Epithelial cell of proximal tubule (primary cell): ENCODE results near the gene SLC44A3. TPM values are rescaled to one million over a fixed set of nuclear protein-coding genes. Genes with fewer than 3 reads are reported as not detected.

ENCODE experiments used
- DNase-seq: peaks from one replicate; pipeline ENCODE4 v3.0.0-alpha.2; 2011; ENCODE audit warnings: low read depth
- H3K4me3 ChIP-seq: 2 replicates; pipeline ENCODE4 v1.5.1; 2011; ENCODE audit warnings: low read depth, mild to moderate bottlenecking, low read length
- total RNA-seq: library from RNA; depleted of rRNA; stranded (reverse); fragments of >200 nt; gene quantifications from 2 replicates; pipeline ENCODE4 v1.2.3, GENCODE V29; 2015
- TF ChIP-seq, protein P1 (sequence below): conservative IDR thresholded peaks from 2 replicates; pipeline ENCODE4 v1.5.1; 2012; ENCODE audit warnings: low read depth, mild to moderate bottlenecking, low read length

SLC44A3 gene
- total RNA-seq, 1 donor from 2014 or later = 24.3 TPM

DNA sequence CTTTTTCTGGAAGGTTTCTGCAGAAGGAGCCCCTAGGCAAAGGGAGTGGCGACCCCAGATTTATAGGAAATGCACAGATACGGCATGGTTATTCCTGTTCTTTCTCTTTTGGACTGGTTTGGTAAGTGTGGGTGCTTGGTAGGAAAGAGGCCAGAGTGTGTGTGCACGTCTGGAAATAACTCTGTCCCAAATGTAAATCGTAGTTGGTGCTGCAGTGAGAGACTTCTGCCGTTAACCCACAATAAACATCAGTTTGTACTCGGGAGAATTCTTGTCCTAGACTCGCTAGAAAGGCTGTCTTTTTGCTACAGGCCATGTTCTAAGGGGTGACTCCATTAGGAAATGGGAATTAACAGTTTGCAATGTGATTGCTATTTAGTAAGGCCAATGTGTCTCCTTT lies 779 bp downstream of the SLC44A3 start:
- H3K4me3 ChIP-seq = peak overlapping the region; percentile 87
- TF ChIP-seq, protein P1, sequence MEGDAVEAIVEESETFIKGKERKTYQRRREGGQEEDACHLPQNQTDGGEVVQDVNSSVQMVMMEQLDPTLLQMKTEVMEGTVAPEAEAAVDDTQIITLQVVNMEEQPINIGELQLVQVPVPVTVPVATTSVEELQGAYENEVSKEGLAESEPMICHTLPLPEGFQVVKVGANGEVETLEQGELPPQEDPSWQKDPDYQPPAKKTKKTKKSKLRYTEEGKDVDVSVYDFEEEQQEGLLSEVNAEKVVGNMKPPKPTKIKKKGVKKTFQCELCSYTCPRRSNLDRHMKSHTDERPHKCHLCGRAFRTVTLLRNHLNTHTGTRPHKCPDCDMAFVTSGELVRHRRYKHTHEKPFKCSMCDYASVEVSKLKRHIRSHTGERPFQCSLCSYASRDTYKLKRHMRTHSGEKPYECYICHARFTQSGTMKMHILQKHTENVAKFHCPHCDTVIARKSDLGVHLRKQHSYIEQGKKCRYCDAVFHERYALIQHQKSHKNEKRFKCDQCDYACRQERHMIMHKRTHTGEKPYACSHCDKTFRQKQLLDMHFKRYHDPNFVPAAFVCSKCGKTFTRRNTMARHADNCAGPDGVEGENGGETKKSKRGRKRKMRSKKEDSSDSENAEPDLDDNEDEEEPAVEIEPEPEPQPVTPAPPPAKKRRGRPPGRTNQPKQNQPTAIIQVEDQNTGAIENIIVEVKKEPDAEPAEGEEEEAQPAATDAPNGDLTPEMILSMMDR = no peak
- DNase-seq = no peak

GRCh38 chr1:94821636-94822305 lies 1.6 kb downstream of the SLC44A3 start:
- DNase-seq = peak; percentile 70
- peak overlapping the region; percentile 87 for H3K4me3 ChIP-seq
- TF ChIP-seq, protein P1 = no peak

DNA sequence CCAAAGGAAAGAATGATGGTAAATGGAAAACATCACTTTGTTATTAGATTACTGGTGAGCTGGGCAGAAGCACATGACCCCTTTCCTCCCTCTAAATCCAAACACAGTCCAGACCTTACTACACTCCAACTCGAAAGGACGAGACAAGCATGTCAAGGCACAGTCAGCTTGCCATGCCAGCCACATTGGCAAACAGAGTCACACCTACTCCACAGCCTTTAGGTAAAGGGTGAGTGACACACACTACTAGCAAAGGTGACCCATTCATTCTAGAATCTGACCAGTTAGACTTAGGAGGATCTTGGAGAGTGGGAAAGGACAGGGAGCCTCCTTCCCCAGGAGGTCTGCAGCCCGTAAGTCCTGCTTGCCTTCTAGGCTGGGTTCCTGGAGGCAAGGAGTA lies 3.0 kb downstream of the SLC44A3 start:
- TF ChIP-seq, protein P1 = no peak
- H3K4me3 ChIP-seq = no peak overlapping the region
- DNase-seq = no peak

DNA sequence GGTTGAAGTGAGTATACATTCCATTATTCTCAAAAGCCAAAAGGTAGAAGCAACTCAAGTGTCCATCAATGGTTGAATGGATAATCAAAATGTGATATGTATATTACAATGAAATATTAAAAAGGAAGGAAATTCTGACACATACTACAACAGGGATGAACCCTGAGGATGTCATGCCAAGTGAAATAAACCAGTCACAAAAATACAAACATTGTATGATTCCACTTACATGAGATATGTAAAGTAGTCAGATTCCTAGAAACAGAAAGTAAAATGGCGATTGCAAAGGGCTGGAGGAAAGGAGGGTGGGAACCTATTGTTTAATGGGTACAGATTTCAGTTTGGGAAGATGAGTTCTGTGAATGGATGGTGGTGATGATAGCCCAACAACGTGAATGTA lies 5.8 kb downstream of the SLC44A3 start:
- TF ChIP-seq, protein P1 = no peak
- H3K4me3 ChIP-seq = no peak overlapping the region
- DNase-seq = no peak

DNA sequence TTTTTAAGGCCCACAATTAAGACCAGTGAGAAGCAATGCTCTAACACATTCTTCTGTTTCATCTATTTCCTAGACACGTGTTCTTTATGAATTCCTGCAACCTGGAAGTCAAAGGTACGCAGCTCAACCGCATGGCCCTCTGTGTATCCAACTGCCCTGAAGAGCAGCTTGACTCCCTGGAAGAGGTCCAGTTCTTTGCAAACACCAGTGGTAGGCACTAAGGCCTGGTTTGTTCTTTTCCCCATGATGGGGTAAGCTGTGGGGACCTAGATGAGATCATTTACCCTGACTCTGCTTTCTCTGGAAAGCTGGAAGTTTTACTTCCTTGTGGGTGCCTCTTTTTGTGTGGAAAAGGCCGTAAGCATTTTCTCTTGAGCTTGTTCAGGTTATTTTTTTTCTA lies 7.3 kb downstream of the SLC44A3 start:
- TF ChIP-seq, protein P1 = no peak
- no peak overlapping the region for H3K4me3 ChIP-seq
- no peak for DNase-seq

- no peak for DNase-seq
- no peak overlapping the region for H3K4me3 ChIP-seq
- TF ChIP-seq, protein P1 = no peak
Observed at GRCh38 chr1:94828251-94828650, 8.1 kb downstream of the SLC44A3 start.

- H3K4me3 ChIP-seq = no peak overlapping the region
- no peak for DNase-seq
- TF ChIP-seq, protein P1 = no peak
Observed at GRCh38 chr1:94831641-94832040, 11.5 kb downstream of the SLC44A3 start.
